Activated CD4-positive, alpha-beta T cell treated with anti-CD3 and anti-CD28 coated beads, Interleukin-2, amount 10 ng/mL, durations not matched to agents 24 days and 14 days (primary cell): ENCODE measurements around the gene LMBR1L. TPM values are rescaled to one million over a fixed set of nuclear protein-coding genes. Genes with fewer than 3 reads are reported as not detected.
A peak's percentile ranks its signal among the peaks of the same experiment; 100 is the strongest.
"Not testable (repeated sequence)": the region's sequence is repeated elsewhere in the genome, so short reads cannot be mapped to it uniquely, and the experiment has no call there.

Experiments
- DNase-seq: peaks from one replicate; pipeline ENCODE4 v3.0.0; 2022
- H3K27ac Mint-ChIP-seq: one replicate; pipeline ENCODE4 v1.8.0; 2022; ENCODE audit warnings: mild to moderate bottlenecking, mixed read lengths
- H3K27me3 Mint-ChIP-seq: one replicate; pipeline ENCODE4 v1.8.0; 2022; ENCODE audit warnings: mixed read lengths
- H3K36me3 Mint-ChIP-seq: one replicate; pipeline ENCODE4 v1.8.0; 2022; ENCODE audit warnings: low read depth, mild to moderate bottlenecking, mixed read lengths
- H3K4me1 Mint-ChIP-seq: one replicate; pipeline ENCODE4 v1.8.0; 2021; ENCODE audit warnings: mixed read lengths
- H3K4me3 Mint-ChIP-seq: one replicate; pipeline ENCODE4 v1.8.0; 2022; ENCODE audit warnings: mild to moderate bottlenecking, moderate library complexity, mixed read lengths
- H3K9me3 Mint-ChIP-seq: one replicate; pipeline ENCODE4 v1.8.0; 2021; ENCODE audit warnings: mixed read lengths
- intact Hi-C: fragments of 100-400 bp; cut with micrococcal nuclease; formaldehyde crosslinking; loops from one replicate; pipeline ENCODE4 v1.15.1; 2023
- total RNA-seq: library from RNA; stranded (reverse); gene quantifications from 2 replicates; pipeline ENCODE4 v1.2.3, GENCODE V29; 2022

The LMBR1L gene
- total RNA-seq, 1 donor from 2014 or later, result 39.9 TPM

DNA sequence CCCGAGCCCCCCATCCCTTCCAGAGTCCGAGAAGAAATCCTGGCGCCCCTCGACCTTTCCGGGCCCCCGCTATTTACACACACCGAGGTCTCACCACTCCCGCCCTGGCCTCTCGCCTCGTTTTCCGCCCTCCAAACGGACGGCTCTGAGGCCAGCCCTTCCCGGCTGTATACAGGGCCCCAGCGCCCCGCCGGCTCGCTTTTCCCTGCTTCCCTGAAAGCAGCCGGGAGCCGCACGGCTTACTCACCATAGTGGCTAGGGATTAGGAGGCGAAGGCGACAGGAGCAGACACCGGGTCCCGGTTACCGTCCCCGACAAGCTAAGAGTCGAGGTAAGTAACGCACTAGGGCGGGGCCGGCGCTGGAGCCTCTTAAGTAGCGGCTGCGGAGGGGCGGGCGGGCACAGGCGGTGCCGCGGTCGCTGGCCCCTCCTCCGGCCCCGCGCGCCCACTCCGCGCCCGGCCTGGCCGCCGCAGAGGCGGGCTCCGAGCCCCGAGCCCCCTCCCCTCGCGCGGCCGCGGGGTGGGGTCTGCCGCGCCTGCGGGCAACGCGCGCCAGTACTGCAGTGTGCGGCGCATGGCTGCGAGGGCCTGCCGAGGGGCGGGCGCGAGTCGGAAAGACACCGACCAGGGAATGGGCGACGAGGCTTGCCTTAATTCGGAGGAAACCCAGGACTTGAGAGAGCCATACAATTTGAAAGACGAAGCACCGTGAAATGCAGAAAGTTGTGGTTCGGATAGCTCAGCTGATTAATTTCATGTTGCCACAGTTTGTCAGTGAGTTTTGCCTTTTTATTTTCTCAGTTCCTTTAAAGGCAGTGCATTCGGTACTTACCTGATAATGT, 20.6 kb upstream of the LMBR1L start, which contains the start of gene TUBA1B:
TSS of gene TUBA1B (minus strand) at position 345 of the 843 bp plus-strand sequence. CDS start at position 250, 95 bp downstream.
- intact Hi-C loops, result loop anchor here (1.0 to 5.0 kb wide), 5 partner anchors 58 to 611 kb away; partner anchors contain the start of genes PRKAG1, TMBIM6, TUBA1A and TUBA1C
- Mint-ChIP-seq H3K9me3 (no peaks in the 10 kb centered on the region), H3K36me3 (peaks cover 45% of the 10 kb centered on the region), H3K4me3 (peak within 1 kb of the TSS; percentile 98), H3K27me3 (peaks cover 2% of the 10 kb centered on the region), H3K27ac (peak within 1 kb of the TSS; percentile 99), H3K4me1 (peaks cover 36% of the 10 kb centered on the region)
- peak; percentile 97 for DNase-seq

DNA sequence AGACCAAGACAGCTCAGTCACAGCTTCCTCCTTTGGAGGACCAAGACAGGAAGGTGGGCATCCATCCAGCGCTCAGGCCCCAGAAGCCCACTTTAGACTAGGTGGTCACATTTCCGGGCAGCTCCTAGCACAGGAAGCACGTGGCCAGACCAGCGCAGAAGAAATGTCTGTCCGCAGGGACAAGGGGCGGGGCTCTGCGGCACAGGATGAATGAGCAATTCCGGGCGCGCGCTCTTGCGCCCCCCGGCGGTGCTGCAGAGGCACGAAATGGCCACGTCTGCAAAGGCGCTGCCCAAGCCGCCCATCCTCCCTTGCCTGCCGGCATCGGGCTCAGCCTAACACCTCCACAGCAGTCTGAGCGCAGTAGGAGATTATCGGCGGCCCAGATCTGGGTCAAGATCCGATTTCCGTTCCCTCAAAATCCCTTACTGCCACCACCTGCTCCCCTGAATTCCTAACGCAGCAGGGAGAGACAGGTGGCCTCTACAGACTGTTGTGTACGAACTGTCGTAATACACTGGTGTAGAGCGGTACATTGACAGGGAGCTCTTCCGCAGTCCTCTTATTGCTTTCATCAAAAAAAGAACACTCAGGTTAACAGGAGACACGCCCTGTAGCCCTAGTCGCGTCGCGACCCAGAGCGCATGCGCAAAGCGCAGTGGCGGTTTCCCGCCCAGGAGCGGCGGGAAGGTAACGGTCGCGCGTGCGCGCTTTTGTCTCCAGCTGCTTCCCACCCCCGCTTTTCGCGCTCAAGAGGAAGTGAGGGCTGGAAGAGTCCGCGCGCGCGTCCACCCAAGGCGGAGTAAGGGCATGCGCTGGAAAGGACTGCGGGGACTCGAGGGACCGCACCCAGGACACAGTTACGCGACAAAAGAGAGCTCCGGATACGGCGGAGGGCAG, 19.8 kb upstream of the LMBR1L start:
- intact Hi-C loops, result loop anchor here (1.0 to 5.0 kb wide), 9 partner anchors 20 to 612 kb away; partner anchors contain the start of genes KMT2D, LMBR1L, PRKAG1 and TMBIM6
- peaks cover 2% of the 10 kb centered on the region for H3K27me3 Mint-ChIP-seq
- peak overlapping the region; percentile 99 for H3K27ac Mint-ChIP-seq
- H3K9me3 Mint-ChIP-seq, result no peaks in the 10 kb centered on the region
- peak; percentile 98 for DNase-seq
- peak overlapping the region; percentile 98 for H3K4me3 Mint-ChIP-seq
- H3K4me1 Mint-ChIP-seq, result peaks cover 36% of the 10 kb centered on the region
- peaks cover 44% of the 10 kb centered on the region for H3K36me3 Mint-ChIP-seq

DNA sequence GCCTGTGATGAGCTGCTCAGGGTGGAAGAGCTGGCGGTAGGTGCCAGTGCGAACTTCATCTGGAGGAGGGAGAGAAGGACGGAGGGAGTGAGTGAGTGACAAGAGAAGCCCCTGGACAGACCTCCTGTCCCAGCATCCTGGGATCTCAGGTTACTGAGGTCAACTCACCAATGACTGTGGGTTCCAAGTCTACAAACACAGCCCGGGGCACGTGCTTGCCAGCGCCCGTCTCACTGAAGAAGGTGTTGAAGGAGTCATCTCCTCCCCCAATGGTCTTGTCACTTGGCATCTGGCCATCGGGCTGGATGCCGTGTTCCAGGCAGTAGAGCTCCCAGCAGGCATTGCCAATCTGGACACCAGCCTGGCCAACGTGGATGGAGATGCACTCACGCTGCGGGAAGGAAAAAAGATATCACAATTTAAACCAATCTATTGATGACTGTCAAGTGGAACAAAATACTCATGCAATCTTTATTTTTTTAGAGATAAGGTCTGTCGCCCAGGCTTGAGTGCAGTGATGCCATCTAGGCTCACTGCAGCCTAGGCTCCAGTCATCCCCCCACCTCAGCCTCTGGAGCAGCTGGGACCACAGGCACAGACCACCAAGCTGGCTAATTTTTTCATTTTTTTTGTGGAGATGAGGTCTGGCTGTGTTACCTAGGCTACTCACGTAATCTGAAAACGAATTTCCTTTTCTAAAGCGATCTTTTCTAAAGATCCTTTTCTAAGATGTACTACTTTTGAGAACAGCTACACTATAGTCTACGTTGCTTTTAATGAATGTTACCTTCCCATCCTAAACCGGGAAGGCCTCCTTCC, 18.9 kb upstream of the LMBR1L start:
- H3K4me3 Mint-ChIP-seq, result peak overlapping the region; percentile 98
- H3K27me3 Mint-ChIP-seq, result peaks cover 2% of the 10 kb centered on the region
- no peaks in the 10 kb centered on the region for H3K9me3 Mint-ChIP-seq
- intact Hi-C loops, result loop anchor here (1.0 to 5.0 kb wide), 6 partner anchors 19 to 613 kb away; partner anchors contain the start of genes KMT2D, LMBR1L, TMBIM6 and TUBA1C
- H3K4me1 Mint-ChIP-seq, result peaks cover 36% of the 10 kb centered on the region
- peak overlapping the region; percentile 99 for H3K27ac Mint-ChIP-seq
- peak; percentile 65 for DNase-seq
- H3K36me3 Mint-ChIP-seq, result peaks cover 44% of the 10 kb centered on the region

DNA sequence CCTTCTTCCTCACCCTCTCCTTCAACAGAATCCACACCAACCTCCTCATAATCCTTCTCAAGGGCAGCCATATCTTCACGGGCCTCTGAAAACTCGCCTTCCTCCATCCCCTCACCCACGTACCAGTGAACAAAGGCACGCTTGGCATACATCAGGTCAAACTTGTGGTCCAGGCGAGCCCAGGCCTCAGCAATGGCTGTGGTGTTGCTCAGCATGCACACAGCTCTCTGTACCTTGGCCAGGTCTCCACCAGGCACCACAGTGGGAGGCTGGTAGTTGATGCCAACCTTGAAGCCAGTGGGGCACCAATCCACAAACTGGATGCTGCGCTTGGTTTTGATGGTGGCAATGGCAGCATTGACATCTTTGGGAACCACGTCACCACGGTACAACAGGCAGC, 17.3 kb upstream of the LMBR1L start:
- Mint-ChIP-seq H3K4me3 (peak overlapping the region; percentile 17), H3K4me1 (peaks cover 28% of the 10 kb centered on the region), H3K36me3 (peaks cover 44% of the 10 kb centered on the region)
- DNase-seq, intact Hi-C loops, H3K27ac Mint-ChIP-seq, H3K27me3 Mint-ChIP-seq, H3K9me3 Mint-ChIP-seq: not testable (repeated sequence)

DNA sequence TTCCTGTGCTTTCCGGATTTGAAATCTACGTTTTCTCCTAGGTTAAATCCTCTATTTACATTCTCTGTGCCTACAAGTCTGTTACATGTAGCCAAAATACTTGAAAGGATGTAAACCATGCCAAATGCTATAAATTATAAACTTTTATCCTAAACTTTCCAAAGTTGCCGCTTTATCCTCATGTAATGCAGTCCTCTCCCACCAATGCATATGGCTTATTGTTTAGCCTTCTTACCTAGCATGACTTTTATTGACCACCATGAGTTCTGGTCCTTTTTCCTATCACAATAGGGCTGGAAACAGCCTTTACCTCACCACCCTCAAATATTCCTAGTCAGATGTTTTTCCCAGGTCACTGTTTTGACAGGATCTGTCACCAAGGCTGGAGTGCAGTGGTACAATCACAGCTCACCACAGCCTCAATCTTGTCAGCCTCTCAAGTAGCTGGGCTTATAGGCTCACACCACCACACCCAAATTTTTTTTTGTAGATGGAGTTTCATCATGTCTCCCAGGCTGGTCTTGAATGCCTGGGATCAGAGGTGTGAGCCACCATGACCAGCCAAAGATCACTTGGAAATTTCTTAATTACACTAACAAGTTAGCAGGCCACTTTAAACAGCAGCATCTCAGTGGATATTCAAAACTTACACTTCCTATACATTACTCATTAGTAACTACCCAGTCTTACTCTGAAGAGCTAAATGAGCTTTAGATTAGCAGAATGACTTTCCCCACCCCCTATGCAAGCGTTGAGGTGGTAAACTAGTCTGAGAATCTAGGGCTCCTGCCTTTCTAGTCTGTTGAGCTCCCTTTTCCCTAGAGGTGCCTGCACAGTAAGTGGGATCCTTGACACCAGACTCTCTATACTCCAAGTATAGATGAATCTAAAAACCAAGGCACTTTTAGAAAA, 16.5 kb upstream of the LMBR1L start:
- Mint-ChIP-seq H3K36me3 (peaks cover 44% of the 10 kb centered on the region), H3K9me3 (no peaks in the 10 kb centered on the region), H3K27ac (peak overlapping the region; percentile 59), H3K27me3 (peaks cover 2% of the 10 kb centered on the region), H3K4me1 (peaks cover 21% of the 10 kb centered on the region), H3K4me3 (no peak overlapping the region)
- no peak for DNase-seq
- intact Hi-C loops, result no loop called here

DNA sequence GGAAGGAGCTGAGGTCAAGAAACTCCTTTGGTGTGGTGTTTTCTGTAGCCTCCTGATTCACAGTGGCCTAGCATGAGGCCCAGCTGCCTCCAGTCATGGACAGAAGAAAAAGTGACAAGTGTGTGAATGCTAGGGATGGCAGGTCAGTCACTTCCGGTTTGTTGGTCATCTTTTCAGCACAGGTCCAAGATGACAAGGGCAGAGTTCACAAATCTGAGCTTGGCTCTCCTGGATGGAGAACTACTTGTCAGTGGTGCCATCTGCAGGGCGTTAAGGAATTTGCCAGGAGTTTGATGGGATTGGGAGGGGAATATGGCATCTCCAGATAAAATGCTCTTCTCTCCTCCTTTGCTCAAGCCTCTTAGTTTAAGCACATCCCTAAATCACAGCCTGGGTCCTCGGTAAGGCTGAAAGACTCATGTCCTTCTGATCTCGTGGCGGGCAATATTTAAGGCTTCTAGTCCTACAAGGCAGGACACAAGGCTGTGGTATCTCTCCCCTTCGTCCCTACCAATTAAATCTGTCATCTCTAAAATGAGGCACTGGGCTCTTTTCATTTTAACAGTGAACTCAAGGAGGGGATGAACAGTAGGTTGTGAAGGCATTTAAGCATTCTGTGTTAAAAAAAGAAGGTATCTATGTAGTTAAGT, 10.5 kb upstream of the LMBR1L start:
- no peak overlapping the region for H3K27ac Mint-ChIP-seq
- no peaks in the 10 kb centered on the region for H3K9me3 Mint-ChIP-seq
- no peak for DNase-seq
- intact Hi-C loops, result no loop called here
- no peaks in the 10 kb centered on the region for H3K4me1 Mint-ChIP-seq
- H3K36me3 Mint-ChIP-seq, result no peaks in the 10 kb centered on the region
- H3K27me3 Mint-ChIP-seq, result no peaks in the 10 kb centered on the region
- H3K4me3 Mint-ChIP-seq, result no peak overlapping the region

DNA sequence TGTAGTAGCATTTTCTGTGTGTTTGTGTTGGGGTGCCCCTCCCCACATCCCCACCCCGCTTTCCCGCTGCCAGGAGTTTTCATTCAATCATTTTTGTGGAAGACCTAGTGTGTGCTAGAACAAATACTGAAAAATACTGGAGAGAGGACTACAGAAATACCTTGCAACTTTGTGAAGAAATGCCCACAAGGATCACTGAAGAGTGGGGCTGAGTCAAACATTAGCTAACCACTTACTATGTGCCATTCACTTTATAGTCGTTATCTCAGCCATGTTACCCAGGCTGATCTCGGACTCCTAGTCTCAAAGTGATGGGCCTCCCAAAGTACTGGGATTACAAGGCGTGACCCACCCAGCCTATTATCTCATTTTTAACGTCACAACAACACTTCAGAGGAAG, 559 bp upstream of the LMBR1L start:
- peaks cover 10% of the 10 kb centered on the region for H3K36me3 Mint-ChIP-seq
- intact Hi-C loops, result loop anchor here (2.0 kb wide), 2 partner anchors 22 to 40 kb away; no protein-coding TSS in a partner anchor
- H3K4me1 Mint-ChIP-seq, result peaks cover 24% of the 10 kb centered on the region
- H3K27me3 Mint-ChIP-seq, result no peaks in the 10 kb centered on the region
- H3K9me3 Mint-ChIP-seq, result no peaks in the 10 kb centered on the region
- peak overlapping the region; percentile 97 for H3K4me3 Mint-ChIP-seq
- H3K27ac Mint-ChIP-seq, result peak overlapping the region; percentile 94
- DNase-seq, result no peak

DNA sequence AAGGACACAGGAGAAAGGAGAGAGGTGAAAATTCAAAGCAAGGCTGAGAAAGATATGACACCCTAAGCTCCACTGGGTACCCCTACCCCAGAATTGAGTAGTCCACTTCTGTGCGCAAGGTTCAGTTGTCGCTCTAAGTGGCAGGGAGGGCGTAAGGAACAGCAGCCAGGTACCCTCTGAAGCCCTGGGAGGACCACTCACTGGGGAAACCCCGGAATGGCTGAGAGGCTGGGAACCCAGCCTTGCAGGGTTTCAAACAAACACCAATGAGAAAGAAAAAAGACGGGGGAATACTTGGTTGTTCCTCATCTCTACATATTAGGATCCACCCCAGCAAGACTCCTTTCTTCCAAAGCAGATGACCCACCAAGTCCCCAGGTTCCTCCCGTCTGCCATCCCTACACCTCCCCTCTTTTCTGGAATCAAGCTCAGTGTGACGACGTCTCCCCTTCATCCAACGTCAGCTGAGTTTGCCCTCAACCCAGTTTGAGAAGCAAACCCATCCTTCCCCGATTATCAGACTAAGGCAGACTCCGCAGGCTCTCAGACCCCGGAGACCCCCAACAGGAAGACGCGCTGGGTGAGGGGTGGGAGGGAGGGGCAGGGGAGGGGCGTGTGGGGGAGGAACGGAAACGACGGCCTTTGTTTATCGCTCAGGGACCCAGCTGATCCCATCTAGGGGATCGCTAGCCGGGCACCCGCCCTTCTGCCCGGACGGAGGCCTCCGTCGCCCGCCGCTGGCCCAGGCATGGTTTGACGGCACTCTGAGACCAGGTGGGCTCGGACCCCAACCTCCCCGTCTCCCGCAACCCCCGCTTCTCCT, 795 bp downstream of the LMBR1L start:
- no peaks in the 10 kb centered on the region for H3K27me3 Mint-ChIP-seq
- DNase-seq, result peak; percentile 74
- H3K4me3 Mint-ChIP-seq, result peak overlapping the region; percentile 97

DNA sequence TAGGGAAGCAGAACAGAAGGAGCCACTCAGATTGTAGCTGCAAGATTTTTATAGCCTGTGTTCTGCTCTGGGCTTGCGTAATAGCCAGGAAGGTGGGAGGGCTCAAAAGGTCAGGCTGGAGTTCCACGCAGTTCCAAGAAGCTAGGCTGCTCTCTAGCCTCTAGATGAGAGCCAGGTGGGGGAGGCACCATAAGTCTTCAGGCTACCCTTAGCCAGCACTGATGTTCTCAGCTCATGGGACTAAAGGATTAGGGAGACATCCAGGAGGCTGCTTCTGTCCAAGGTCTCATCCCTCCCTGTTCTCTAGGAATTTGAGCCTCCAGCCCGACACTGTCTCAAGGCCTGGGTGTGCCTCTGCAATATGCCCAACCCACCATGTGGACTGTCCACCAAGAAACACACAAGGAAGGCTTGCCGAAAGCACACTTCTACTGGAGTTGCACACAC, 1.7 kb downstream of the LMBR1L start:
- H3K27me3 Mint-ChIP-seq, result no peaks in the 10 kb centered on the region

More for the DNA sequence above, 795 bp downstream of the LMBR1L start:
- intact Hi-C loops, result loop anchor here (1.0 to 2.0 kb wide), 4 partner anchors 20 to 125 kb away; no protein-coding TSS in a partner anchor
- Mint-ChIP-seq H3K9me3 (no peaks in the 10 kb centered on the region), H3K36me3 (peaks cover 10% of the 10 kb centered on the region), H3K27ac (peak overlapping the region; percentile 94), H3K4me1 (peaks cover 24% of the 10 kb centered on the region)

DNA sequence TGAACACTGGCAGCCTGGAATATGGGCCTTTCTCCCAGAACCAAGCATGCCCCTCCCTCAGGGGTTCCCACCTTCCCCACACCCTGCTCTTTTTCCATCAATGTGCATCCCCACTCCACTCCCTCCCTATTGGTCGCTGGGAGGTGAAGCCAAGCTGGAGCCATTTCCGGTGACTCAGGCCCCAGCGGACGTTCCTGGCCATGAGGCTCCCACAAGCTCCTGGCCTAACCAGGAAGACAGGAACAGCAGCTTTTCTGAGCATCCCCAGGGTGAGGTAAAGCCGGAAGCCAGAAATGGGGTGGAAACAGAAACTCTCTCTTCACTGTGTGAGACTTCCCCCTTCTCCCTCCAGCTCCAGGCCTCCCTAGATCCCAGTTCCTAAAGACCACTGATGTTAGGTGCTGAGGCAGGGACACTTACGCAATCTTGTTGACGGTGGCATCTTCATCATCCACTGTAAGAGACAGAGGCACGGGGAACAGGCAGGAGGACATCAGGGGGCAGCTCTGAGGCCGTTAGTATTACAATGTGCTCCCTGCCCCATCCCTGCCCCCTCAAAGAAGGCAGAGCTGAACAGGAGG, 5.1 kb downstream of the LMBR1L start:
- Mint-ChIP-seq H3K4me1 (peaks cover 19% of the 10 kb centered on the region), H3K27ac (no peak overlapping the region), H3K36me3 (peaks cover 30% of the 10 kb centered on the region), H3K9me3 (no peaks in the 10 kb centered on the region), H3K4me3 (no peak overlapping the region), H3K27me3 (no peaks in the 10 kb centered on the region)
- intact Hi-C loops, result no loop called here
- DNase-seq, result no peak

More for the DNA sequence above, 1.7 kb downstream of the LMBR1L start:
- Mint-ChIP-seq H3K9me3 (no peaks in the 10 kb centered on the region), H3K27ac (no peak overlapping the region), H3K36me3 (peaks cover 12% of the 10 kb centered on the region), H3K4me1 (peaks cover 24% of the 10 kb centered on the region), H3K4me3 (peak overlapping the region; percentile 97)
- intact Hi-C loops, result no loop called here
- DNase-seq, result no peak

DNA sequence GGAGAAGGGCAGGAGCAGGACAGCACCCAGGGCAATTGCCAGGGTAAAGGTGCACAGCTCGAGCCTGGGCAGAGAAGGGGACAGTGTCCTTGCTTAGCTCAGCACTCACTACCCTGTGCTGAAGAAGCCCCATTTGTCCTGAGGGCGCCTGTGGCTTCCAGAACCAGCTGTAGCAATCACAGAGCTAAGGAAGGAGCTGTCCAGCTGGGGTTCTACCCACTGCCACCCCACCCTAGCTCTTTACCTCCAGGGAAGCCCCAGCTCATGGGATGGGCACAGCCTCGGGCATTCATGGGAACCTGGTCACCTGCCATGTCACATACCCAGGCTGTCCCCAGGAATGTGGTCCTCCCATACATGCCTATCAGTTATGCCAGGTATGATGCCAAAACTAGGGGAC, 5.8 kb downstream of the LMBR1L start:
- DNase-seq, result no peak
- Mint-ChIP-seq H3K4me3 (no peak overlapping the region), H3K36me3 (peaks cover 33% of the 10 kb centered on the region), H3K9me3 (no peaks in the 10 kb centered on the region), H3K4me1 (peaks cover 17% of the 10 kb centered on the region), H3K27me3 (no peaks in the 10 kb centered on the region), H3K27ac (no peak overlapping the region)
- intact Hi-C loops, result no loop called here
